ENCODE measurements around the gene MYMX. TPM values are rescaled to one million over a fixed set of nuclear protein-coding genes. Genes with fewer than 3 reads are reported as not detected.

The MYMX gene
- total RNA-seq, 3 donors from 2014 or later, result 0.39 TPM; not detected in 2

GRCh38 chr6:44262467-44263353 is 46.0 kb downstream of the MYMX start:
- Histone ChIP-seq H3K36me3 (ENCODE audit: low read depth) (no peaks in the 10 kb centered on the region), H3K9me3 (no peaks in the 10 kb centered on the region), H3K4me1 (ENCODE audit: low read depth) (peaks cover 20% of the 10 kb centered on the region), H3K4me3 (no peak overlapping the region)
- ATAC-seq, result no peak
- no peak for TF ChIP-seq CTCF (IDR thresholded peaks at IDR 0.05)
- intact Hi-C loops (cut with DNase I, micrococcal nuclease), result no loop called here
- no peak for DNase-seq

- DNase-seq (peak in 2 of 3 donors; percentile 50 to 68), ATAC-seq (peak; percentile 32)
- Histone ChIP-seq H3K36me3 (ENCODE audit: low read depth) (no peaks in the 10 kb centered on the region), H3K4me3 (no peak overlapping the region), H3K9me3 (no peaks in the 10 kb centered on the region), H3K4me1 (ENCODE audit: low read depth) (peaks cover 17% of the 10 kb centered on the region)
- no peak for TF ChIP-seq CTCF (IDR thresholded peaks at IDR 0.05)
- intact Hi-C loops (cut with DNase I, micrococcal nuclease), result no loop called here
Measured at GRCh38 chr6:44263354-44264100, 46.8 kb downstream of the MYMX start.

- Histone ChIP-seq H3K4me1 (ENCODE audit: low read depth) (peaks cover 17% of the 10 kb centered on the region), H3K9me3 (no peaks in the 10 kb centered on the region), H3K4me3 (peak overlapping the region; percentile 30), H3K36me3 (ENCODE audit: low read depth) (no peaks in the 10 kb centered on the region)
- TF ChIP-seq CTCF (IDR thresholded peaks at IDR 0.05), result no peak
- peak; percentile 54 for ATAC-seq
- peak; percentile 60 to 87 (median 72) for DNase-seq
- intact Hi-C loops (cut with DNase I, micrococcal nuclease), result loop anchor here (5.0 kb wide), 1 partner anchor 73 kb away; no protein-coding TSS in a partner anchor
Measured at GRCh38 chr6:44264154-44265006, 47.7 kb downstream of the MYMX start.

- Histone ChIP-seq H3K4me1 (ENCODE audit: low read depth) (peaks cover 17% of the 10 kb centered on the region), H3K36me3 (ENCODE audit: low read depth) (no peaks in the 10 kb centered on the region), H3K9me3 (no peaks in the 10 kb centered on the region), H3K4me3 (peak within 1 kb of the TSS; percentile 30)
- TF ChIP-seq CTCF (IDR thresholded peaks at IDR 0.05), result no peak
- peak; percentile 88 for ATAC-seq
- DNase-seq, result peak; percentile 96 to 99 (median 98)
- intact Hi-C loops (cut with DNase I, micrococcal nuclease), result loop anchor here (5.0 kb wide), 1 partner anchor 72 kb away; no protein-coding TSS in a partner anchor
Measured at GRCh38 chr6:44265007-44265721, 48.4 kb downstream of the MYMX start, which contains the start of gene NFKBIE. NFKBIE (minus strand) TSS chr6:44265551; CDS start chr6:44265346, 205 bp downstream.

All from mucosa of descending colon (tissue), 3 donors.